SK-N-SH treated with all-trans-retinoic acid at 6 μM for 48 hours (cell line): ENCODE results near the gene CNNM2.

ENCODE experiments used
- ARNTL ChIP-seq: fragments of 450-650 bp; formaldehyde crosslinking; IDR thresholded peaks from 2 replicates; pipeline ENCODE4 v1.5.0; 2020; ENCODE audit warnings: low read depth, mild to moderate bottlenecking, moderate library complexity, borderline replicate concordance
- CSDC2 ChIP-seq: fragments of 250-450 bp; sonication (Bioruptor Pico); IDR thresholded peaks from 2 replicates; pipeline ENCODE4 v1.5.0; 2020; ENCODE audit warnings: mild to moderate bottlenecking, moderate library complexity
- ESRRG ChIP-seq: fragments of 250-450 bp; sonication (Bioruptor Pico); IDR thresholded peaks from 2 replicates; pipeline ENCODE4 v1.6.1; 2021; ENCODE audit warnings: mild to moderate bottlenecking
- ISL1 ChIP-seq: fragments of 250-450 bp; sonication (Bioruptor Pico); IDR thresholded peaks from 2 replicates; pipeline ENCODE4 v2.1.2; 2022; ENCODE audit warnings: mild to moderate bottlenecking, moderate library complexity
- RARB ChIP-seq: fragments of 250-450 bp; sonication (Bioruptor Pico); IDR thresholded peaks from 2 replicates; pipeline ENCODE4 v1.8.0; 2021; ENCODE audit warnings: mild to moderate bottlenecking, moderate library complexity
- TOX ChIP-seq: fragments of 250-450 bp; sonication (Bioruptor Pico); IDR thresholded peaks from 2 replicates; pipeline ENCODE4 v1.8.0; 2021; ENCODE audit warnings: mild to moderate bottlenecking, moderate library complexity, borderline replicate concordance
- ZFP30 ChIP-seq: fragments of 450-650 bp; formaldehyde crosslinking; IDR thresholded peaks from 2 replicates; pipeline ENCODE4 v1.5.0; 2022; ENCODE audit warnings: mild to moderate bottlenecking, moderate library complexity
- ZNF565 ChIP-seq: fragments of 450-650 bp; formaldehyde crosslinking; conservative IDR thresholded peaks from 2 replicates; pipeline ENCODE4 v1.5.0; 2020; ENCODE audit warnings: low read depth, mild to moderate bottlenecking, moderate library complexity
- ZNF8 ChIP-seq: fragments of 450-650 bp; formaldehyde crosslinking; IDR thresholded peaks from 2 replicates; pipeline ENCODE4 v1.5.0; 2020; ENCODE audit warnings: mild to moderate bottlenecking, moderate library complexity
- TF ChIP-seq, protein P1 (sequence below): fragments of 250-450 bp; sonication (Bioruptor Pico); IDR thresholded peaks from 2 replicates; pipeline ENCODE4 v1.8.0; 2020; ENCODE audit warnings: mild to moderate bottlenecking, moderate library complexity, borderline replicate concordance
- TF ChIP-seq, protein P2 (sequence below): fragments of 250-450 bp; sonication (Bioruptor Pico); IDR thresholded peaks from 2 replicates; pipeline ENCODE4 v1.5.1; 2021; ENCODE audit warnings: mild to moderate bottlenecking, moderate library complexity

DNA sequence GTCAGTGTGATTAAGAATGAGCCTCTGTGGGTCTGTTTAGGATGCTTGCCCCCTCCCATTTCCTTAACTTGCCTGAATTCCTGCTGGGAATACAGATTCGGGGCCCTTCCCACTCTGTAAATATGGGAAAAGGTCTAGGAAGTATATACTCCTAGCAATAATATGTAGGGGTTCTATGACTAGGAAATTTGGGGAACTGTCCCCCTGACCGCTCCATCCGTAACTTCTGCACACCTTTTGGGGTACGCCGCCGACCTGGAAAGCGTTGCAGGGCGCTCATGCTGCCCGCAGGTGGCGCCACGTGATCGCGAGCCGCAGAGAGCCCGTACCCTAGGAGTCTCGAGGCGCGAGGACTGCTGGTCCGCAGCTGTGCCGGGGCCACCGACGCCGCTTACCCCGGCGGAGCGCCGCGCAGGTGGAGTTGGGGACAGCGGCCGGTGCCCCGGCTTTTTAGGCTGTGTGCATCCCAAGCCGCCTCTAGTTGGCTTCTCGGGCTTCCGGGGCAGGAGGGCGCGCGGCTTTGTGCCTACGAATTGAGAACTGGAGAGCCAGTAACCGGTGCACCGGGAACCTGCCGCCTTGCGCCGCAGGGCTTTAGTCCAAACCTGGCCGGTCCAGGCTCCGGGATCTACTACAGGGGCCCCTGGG is 656 bp upstream of the CNNM2 start:
- TF ChIP-seq ZNF8 (CRISPR knock-in tag): 0 out of 2 replicates have a peak, but pooled peaks have one; percentile 41
- TF ChIP-seq, protein P1, sequence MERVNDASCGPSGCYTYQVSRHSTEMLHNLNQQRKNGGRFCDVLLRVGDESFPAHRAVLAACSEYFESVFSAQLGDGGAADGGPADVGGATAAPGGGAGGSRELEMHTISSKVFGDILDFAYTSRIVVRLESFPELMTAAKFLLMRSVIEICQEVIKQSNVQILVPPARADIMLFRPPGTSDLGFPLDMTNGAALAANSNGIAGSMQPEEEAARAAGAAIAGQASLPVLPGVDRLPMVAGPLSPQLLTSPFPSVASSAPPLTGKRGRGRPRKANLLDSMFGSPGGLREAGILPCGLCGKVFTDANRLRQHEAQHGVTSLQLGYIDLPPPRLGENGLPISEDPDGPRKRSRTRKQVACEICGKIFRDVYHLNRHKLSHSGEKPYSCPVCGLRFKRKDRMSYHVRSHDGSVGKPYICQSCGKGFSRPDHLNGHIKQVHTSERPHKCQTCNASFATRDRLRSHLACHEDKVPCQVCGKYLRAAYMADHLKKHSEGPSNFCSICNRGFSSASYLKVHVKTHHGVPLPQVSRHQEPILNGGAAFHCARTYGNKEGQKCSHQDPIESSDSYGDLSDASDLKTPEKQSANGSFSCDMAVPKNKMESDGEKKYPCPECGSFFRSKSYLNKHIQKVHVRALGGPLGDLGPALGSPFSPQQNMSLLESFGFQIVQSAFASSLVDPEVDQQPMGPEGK (CRISPR knock-in tag): no peak
- TF ChIP-seq ESRRG (CRISPR knock-in tag): 0 out of 2 replicates have a peak, but pooled peaks have one; percentile 27
- TF ChIP-seq ISL1 (CRISPR knock-in tag): no peak
- TF ChIP-seq ZFP30 (CRISPR knock-in tag): no peak
- TF ChIP-seq TOX (CRISPR knock-in tag): no peak
- no peak for TF ChIP-seq RARB
- TF ChIP-seq ZNF565: no peak
- TF ChIP-seq CSDC2 (CRISPR knock-in tag): no peak
- TF ChIP-seq, protein P2, sequence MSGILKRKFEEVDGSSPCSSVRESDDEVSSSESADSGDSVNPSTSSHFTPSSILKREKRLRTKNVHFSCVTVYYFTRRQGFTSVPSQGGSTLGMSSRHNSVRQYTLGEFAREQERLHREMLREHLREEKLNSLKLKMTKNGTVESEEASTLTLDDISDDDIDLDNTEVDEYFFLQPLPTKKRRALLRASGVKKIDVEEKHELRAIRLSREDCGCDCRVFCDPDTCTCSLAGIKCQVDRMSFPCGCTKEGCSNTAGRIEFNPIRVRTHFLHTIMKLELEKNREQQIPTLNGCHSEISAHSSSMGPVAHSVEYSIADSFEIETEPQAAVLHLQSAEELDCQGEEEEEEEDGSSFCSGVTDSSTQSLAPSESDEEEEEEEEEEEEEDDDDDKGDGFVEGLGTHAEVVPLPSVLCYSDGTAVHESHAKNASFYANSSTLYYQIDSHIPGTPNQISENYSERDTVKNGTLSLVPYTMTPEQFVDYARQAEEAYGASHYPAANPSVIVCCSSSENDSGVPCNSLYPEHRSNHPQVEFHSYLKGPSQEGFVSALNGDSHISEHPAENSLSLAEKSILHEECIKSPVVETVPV (CRISPR knock-in tag): no peak
- no peak for TF ChIP-seq ARNTL (CRISPR knock-in tag)
